ENCODE results near the gene UBE2A. TPM values are rescaled to one million over a fixed set of nuclear protein-coding genes. Genes with fewer than 3 reads are reported as not detected.
A peak's percentile ranks its signal among the peaks of the same experiment; 100 is the strongest.

UBE2A gene
- total and polyA plus RNA-seq, 10 of the 15 experiments (the other 5 are each of a cell fraction or from before 2014, with no cell fraction given): 20.8 to 121 (median 48.4) TPM

GRCh38 chrX:119579414-119579813, 5.1 kb downstream of the UBE2A start:
- RAD21 ChIA-PET (ENCODE audit: unreplicated experiment): interaction anchor here (0.6 to 1.8 kb wide), 7 partner anchors 25 to 175 kb away, joined by 3 to 8 read pairs (median 4); no protein-coding TSS in a partner anchor
- peaks cover 14% of the 10 kb centered on the region for H3K79me2 ChIP-seq (ENCODE audit: control insufficient read depth, insufficient read depth, low read length)
- H4K20me1 ChIP-seq (ENCODE audit: control insufficient read depth, insufficient read depth): no peaks in the 10 kb centered on the region
- no peak overlapping the region for H3K27ac ChIP-seq (ENCODE audit: control insufficient read depth, insufficient read depth)
- H3K4me1 ChIP-seq (ENCODE audit: control insufficient read depth, insufficient read depth, low read length): no peaks in the 10 kb centered on the region; the same call in 1 of the 2 replicates
- no peak overlapping the region for H3K9ac ChIP-seq (ENCODE audit: control insufficient read depth, insufficient read depth, low read length)
- intact Hi-C loops (cut with micrococcal nuclease; ENCODE audit: unreplicated experiment): no loop called here
- no peak overlapping the region for H3K4me3 ChIP-seq
- 0 out of 2 replicates have a peak overlapping the region, but pooled peaks have one; percentile 9 for H3K4me2 ChIP-seq (ENCODE audit: control insufficient read depth, insufficient read depth)
- H3K27me3 ChIP-seq (replicated peaks in 1 of 2; ENCODE audit: control insufficient read depth in 2 of 2, insufficient read depth in 2 of 2, low read length in 1 of 2): no peaks in the 10 kb centered on the region
- CTCF ChIA-PET: interaction anchor here (0.7 to 1.9 kb wide), 6 partner anchors 10 to 173 kb away, joined by 3 to 6 read pairs (median 4); no protein-coding TSS in a partner anchor
- DNase-seq (ENCODE audit: low read depth, low spot score): no peak
- no peak overlapping the region for H2AFZ ChIP-seq (ENCODE audit: control insufficient read depth, low read depth, low read length)
- no peaks in the 10 kb centered on the region for H3K36me3 ChIP-seq (ENCODE audit: control insufficient read depth in 2 of 2, insufficient read depth in 2 of 2, low read length in 1 of 2)
- ATAC-seq: peak; percentile 60
- POLR2A ChIA-PET: interaction anchor here (0.9 to 2.0 kb wide), 4 partner anchors 24 to 110 kb away, joined by 3 to 8 read pairs (median 4); partner anchors contain the start of gene NKRF
- SMC1A ChIA-PET (ENCODE audit: uncharacterized antibody, unreplicated experiment): interaction anchor here (0.8 to 3.7 kb wide), 10 partner anchors 11 to 185 kb away, joined by 3 to 11 read pairs (median 4); partner anchors contain the start of gene NKRF
- FAIRE-seq: no peak
- BruUV-seq (replicated peaks): no TSS peak
- no peak for TF ChIP-seq RAD51 (IDR thresholded peaks at IDR 0.05)
- no peak for TF ChIP-seq EED (IDR thresholded peaks at IDR 0.05; ENCODE audit: low read depth)
- no peak for TF ChIP-seq CBX5 (IDR thresholded peaks at IDR 0.05; ENCODE audit: low read depth)
- TF ChIP-seq EGR1 (IDR thresholded peaks at IDR 0.05; ENCODE audit: borderline replicate concordance in 1 of 2, low read depth in 2 of 2, low read length in 2 of 2): no peak
- no peak for TF ChIP-seq SREBF1 (IDR thresholded peaks at IDR 0.05; ENCODE audit: low read length)
- TF ChIP-seq RUNX3 (IDR thresholded peaks at IDR 0.05; ENCODE audit: low read length): no peak
- no peak for TF ChIP-seq ZBTB33 (IDR thresholded peaks at IDR 0.05)
- TF ChIP-seq CTCF (IDR thresholded peaks at IDR 0.05 in 2 of 3, conservative IDR thresholded peaks at IDR 0.05 in 1 of 3; ENCODE audit: control insufficient read depth in 2 of 3, extremely low read depth in 1 of 3, insufficient read depth in 1 of 3, low read depth in 3 of 3, low read length in 3 of 3): no peak
- TF ChIP-seq ZNF24 (IDR thresholded peaks at IDR 0.05): no peak
- TF ChIP-seq CHD2 (IDR thresholded peaks at IDR 0.05; ENCODE audit: borderline replicate concordance, low read depth, low read length): no peak
- no peak for TF ChIP-seq NRF1 (conservative IDR thresholded peaks at IDR 0.05; ENCODE audit: low read depth, low read length)
- TF ChIP-seq PRDM15 (CRISPR knock-in tag; IDR thresholded peaks at IDR 0.05): no peak
- TF ChIP-seq TAF1 (IDR thresholded peaks at IDR 0.05; ENCODE audit: borderline replicate concordance, low read depth, low read length): no peak
- no peak for TF ChIP-seq GABPA (IDR thresholded peaks at IDR 0.05; ENCODE audit: low read depth)
- no peaks in the 10 kb centered on the region for H3K9me3 ChIP-seq (replicated peaks; ENCODE audit: control insufficient read depth, insufficient read depth, low read length)
- in situ Hi-C loops (cut with MboI): no loop called here

Data from GM12878 (cell line).